Small intestine (tissue), 4 donors: ENCODE data around the gene TFAP2B. TPM values are rescaled to one million over a fixed set of nuclear protein-coding genes. Genes with fewer than 3 reads are reported as not detected.

ENCODE experiments used
- polyA plus RNA-seq, 4 donors: library from polyadenylated mRNA; stranded (reverse) in 3 of 4; unstranded in 1 of 4; fragments of 200-250 nt in 3 of 4; fragments of 120-200 nt in 1 of 4; gene quantifications; one replicate each; pipeline versions ENCODE4 v1.2.1 to v1.2.3, GENCODE V29; 2013
- donor health status: healthy with polysubstance abuse.
- donor health status: Bipolar disorder and iron deficiency.
- donor health status: healthy.

Gene TFAP2B
- polyA plus RNA-seq, 4 donors = not detected

Other genes starting within 250 kb of the TFAP2B start
- not detected for gene TFAP2D, start 105.3 kb upstream of the TFAP2B start, polyA plus RNA-seq